ENCODE results near the gene SORCS2.

SORCS2 gene

DNA sequence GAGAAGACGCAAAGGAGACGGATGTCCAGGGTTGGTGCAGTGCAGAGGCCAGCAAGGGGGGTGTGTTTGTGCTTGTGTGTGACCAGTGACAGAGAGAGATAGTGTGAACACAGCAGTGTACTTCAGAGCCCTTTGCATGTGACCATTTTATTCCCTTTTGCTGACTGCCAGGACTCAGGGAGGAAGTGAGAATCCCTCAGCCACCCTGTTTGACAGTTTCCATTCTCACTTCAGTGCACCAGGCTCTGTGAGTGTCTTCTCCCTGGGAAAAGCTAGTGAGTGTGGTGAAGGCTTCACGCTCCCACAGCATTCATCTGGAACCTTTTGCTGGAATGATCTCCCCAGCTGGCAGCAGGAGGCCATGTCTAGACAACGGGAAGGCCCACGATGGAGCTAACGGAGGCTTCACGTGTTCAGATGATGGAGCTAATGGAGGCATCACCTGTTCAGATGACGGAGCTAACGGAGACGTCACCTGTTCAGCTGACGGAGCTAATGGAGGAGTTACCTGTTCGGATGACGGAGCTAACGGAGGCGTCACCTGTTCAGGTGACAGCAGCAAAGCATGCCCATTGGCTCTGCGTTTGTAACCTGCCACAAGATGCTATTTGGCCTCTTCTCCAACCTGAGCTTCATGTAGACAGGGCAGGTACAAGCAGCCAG is 551.9 kb downstream of the SORCS2 start:
- in situ Hi-C loops (cut with MboI; ENCODE audit: low sequenced_read_pairs), result no loop called here

DNA sequence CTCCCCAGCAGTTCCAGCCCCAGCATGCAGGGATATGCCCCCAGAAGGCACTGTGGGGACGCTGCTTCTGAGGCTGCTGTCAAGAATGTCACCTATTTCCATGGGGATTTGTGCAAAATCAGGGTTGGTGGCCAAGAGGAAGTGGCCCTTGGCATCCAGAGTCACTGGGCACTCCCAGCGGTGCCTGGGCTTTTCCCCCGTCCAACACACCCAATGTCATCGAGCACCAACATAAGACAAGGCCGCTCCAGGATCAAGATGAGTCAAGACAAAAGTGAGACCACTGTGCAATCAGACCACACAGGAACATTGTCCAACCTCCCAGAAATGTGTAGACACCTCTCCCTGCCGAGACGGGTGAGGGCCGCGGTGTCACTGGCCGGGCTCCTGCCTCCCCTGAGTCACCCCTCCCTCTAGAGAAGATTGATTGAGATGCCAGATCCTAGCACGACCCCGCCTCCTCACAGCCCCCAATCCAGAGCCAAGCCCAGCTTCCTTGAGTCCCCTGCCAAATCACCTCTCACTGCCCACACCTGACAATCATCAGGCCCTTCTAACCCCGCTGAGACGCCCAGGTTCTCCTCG is 553.1 kb downstream of the SORCS2 start:
- in situ Hi-C loops (cut with MboI; ENCODE audit: low sequenced_read_pairs), result no loop called here

DNA sequence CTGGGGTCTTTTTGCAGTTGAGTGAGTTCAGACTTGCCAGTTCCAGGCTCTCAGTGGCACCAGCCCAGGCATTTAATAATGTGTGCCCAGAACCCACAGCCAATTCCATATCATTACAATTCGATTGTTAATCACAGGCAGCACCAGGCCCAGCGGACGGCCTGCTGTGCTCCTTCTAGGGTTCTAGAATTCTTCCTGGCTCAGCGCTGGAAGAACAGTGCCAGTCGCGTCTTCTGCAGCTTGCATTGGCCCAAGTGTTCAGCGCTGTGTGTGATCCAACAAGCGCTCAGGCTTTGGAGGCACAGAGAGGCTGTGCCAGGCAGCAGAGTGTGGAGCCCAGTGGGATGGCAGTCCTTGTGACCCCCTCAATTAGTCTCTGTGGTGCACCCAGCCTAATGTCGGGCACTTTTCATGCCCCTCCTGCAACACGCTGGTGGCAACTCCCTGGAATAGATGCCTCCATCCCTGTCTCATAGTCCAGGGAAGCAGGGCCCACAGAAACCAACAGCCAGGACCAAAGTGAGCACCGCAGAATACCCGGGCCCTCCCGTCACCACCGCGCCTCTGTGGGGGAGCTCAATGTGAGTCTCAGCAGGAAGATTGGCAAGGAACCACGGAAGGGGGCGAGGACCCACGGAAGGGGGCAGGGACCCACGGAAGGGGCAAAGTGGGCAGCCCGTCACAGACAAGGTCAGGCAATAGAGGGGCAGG is 554.2 kb downstream of the SORCS2 start:
- in situ Hi-C loops (cut with MboI; ENCODE audit: low sequenced_read_pairs), result no loop called here

DNA sequence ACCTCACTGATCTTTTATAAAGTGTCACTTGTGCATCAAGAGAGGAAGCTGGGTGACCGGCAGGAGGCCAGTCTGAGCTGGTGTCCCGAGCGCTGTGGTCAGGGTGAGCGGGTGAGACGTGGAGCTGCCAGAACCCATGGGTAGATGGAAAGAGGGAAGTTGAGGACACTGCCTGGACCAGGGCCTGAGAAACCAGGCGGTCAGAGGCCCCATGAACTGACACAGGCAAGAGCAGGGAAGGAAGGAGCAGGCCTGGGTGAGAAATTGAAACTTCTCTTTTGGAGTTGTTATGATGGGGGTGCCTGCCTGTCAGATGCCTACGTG is 554.7 kb downstream of the SORCS2 start:
- in situ Hi-C loops (cut with MboI; ENCODE audit: low sequenced_read_pairs), result no loop called here

DNA sequence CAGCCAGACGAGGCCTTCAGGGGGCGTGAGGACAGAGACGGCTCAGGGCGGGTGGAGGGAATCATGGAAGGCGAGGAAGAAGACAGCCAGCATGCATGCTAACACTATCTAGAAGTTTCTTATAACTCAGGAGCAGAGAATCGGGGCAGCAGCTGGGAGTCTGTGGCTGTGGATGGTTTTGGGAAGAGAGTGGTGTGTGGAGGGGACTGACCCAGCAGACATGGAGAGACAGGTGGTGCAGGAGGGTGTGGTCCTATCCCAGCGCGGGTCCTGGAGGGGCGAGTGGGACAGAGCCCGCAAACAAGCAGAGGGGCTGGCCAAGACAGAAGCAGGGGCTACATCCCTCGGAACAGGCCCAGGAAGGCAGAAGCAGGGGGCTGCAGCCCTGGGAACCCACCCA is 555.2 kb downstream of the SORCS2 start:
- in situ Hi-C loops (cut with MboI; ENCODE audit: low sequenced_read_pairs), result no loop called here

DNA sequence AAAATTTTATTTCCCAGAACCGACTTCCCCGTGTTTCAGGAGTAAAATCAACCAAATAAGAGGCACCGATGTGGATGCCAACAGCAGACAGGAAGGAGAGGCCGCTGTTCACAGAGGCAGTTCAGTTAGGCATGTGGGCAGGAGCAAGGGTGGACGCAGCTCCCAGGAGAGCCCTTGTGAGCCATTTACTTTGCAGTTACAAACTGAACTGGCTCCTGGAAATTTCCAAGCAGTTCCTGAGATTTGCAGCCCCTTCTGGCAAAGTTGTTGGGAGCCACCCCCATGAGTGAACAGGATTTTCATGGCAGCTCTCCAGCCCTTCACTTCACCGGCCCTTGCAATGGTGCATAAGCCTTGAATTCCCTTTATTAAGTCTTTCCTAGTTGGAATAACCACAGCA is 558.2 kb downstream of the SORCS2 start:
- in situ Hi-C loops (cut with MboI; ENCODE audit: low sequenced_read_pairs), result no loop called here

DNA sequence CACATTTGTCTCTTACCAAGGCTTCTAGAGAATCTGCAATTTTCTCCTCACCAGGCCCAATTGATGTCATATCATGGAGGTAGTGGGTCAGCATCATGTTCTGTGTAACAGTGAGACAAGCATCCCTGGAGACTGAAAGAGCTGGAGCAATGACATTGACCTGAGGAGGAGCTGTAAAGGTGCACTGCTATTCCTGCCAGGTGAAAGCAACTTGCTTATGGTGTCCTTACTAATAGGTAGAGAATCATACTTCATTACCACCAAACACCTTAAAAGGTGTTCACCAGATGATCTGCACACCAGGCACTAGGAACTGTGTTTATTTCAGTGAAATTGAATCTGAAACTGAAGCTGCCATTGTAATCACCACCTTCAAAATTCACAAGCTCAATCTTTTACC is 558.6 kb downstream of the SORCS2 start:
- in situ Hi-C loops (cut with MboI; ENCODE audit: low sequenced_read_pairs), result no loop called here

DNA sequence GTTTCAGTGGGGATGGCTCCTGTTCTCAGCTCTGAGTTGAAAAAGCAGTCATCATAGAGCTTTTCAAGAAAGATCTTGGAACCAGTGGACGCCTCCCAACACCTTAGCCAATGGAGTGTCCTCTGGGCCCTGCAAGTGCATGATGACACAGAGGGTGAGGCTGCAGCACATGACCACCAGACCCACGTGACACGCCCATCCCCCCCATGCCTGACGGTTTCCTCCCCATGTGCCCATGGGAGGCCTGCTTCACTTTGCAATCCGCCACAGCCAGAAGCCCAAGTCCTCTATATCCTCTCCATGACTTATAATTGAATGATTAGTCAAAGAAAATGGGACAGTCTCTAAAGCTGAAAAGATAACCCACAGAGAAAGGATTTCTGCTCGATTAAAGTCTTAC is 560.3 kb downstream of the SORCS2 start:
- in situ Hi-C loops (cut with MboI; ENCODE audit: low sequenced_read_pairs), result no loop called here

DNA sequence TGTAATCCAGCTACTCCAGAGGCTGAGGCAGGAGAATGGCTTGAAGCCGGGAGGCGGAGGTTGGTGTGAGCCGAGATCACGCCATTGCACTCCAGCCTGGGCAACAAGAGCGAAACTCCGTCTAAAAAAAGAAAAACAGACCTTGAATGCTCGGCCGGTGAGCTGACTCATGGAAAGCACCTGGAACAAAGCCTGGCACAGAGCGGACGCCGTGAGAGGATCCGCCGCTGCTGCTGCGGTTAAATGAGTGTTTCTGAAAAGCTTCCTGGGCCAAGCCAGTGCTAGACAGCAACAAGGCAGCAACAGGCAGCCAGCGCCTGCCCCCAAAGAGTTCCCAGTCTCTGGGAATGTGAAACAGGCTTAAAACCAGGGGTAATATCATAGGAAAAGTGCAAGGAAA is 560.9 kb downstream of the SORCS2 start:
- in situ Hi-C loops (cut with MboI; ENCODE audit: low sequenced_read_pairs), result no loop called here

DNA sequence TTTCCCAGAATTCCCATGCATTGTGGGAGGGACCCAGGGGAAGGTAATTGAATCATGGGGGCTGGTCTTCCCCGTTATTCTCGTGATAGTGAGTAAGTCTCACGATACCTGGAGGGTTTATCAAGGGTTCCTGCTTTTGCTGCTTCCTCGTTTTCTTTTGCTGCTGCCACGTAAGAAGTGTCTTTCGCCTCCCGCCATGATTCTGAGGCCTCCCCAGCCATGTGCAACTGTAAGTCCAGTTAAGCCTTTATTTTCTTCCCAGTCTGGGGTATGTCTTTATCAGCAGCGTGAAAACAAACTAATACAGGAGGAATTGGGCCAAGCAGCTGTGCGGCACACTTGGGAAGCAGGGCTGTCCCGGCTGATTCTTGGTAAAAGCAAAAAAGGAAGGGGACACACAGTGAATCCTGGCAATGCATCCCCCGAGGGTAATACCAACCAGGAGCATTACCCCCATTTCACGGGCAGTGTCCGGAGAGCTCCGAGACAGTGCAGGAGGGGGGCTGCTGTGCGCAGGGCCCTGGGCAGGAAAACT is 561.7 kb downstream of the SORCS2 start:
- in situ Hi-C loops (cut with MboI; ENCODE audit: low sequenced_read_pairs), result no loop called here

DNA sequence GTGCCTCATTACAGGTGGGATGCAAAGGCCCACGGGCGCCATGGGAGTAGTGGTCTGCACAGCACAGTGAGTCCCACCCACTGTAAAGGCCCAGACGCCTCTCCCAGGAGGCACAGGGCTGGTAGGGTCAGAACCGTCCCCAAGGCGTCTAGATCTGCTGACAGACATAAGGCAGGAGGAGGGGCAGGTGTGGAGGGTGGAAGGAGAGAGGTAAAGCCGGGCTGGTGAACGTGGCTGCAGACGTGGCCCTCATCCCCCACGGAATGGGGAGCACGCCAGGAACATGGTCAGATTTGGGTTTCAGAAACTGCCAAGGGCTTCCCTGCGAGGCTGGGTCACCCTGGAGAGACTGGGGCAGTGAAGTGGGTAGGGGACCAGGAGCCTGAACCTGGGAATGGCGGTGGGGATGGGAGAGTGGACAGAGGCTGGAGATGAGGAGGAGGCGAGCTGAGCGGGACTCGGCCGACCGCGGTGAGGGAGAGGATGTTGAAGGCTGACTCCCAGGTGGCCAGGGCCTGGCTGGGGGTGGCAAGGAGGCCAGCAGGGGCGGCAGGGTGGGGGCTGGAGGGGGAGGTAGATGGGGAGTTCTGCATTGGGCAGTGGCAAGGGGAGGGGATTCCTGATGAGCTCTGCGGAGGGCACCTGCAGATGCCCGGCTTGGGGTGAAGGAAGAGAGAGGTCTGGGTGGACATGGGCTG is 562.4 kb downstream of the SORCS2 start:
- in situ Hi-C loops (cut with MboI; ENCODE audit: low sequenced_read_pairs), result no loop called here

DNA sequence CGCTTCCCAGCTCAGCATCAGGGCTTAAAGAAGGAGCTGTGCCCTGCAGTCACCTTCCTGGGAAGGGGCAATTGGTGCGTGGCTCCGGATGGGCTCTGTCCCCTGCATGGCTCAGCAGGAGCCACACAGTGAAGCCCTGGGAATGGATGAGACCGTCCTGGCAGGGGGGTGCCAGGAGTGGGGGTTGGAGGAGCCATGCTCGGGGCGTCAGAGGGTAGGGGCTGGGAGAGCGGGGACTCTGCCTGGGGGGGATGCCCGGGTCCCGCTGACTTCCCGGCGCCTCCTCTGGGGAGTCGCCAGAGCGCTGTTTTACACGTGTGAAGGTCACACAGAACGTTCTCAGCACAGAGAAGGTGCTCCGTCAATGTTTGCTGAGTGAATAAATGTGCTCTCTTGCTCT is 563.2 kb downstream of the SORCS2 start:
- in situ Hi-C loops (cut with MboI; ENCODE audit: low sequenced_read_pairs), result no loop called here

DNA sequence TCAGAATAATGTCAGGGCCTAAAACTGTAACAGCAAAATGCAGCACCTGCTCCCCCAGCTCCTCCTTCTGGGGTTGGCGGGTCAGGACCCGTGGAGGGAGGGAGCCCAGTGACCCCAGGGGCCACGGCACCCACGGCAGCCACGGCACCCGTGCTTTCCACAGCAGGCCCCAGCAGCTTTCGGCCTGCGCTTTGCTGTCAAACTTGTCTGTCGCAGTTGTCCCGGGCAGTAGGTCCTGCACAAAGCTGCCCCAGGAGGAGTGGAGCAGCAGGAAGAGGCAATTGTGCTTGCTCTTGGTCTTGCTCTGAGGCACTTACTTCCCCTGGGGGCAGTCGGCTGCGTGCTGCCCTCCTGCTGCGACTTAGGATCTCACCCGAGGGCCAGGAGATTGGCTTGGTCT is 563.7 kb downstream of the SORCS2 start:
- in situ Hi-C loops (cut with MboI; ENCODE audit: low sequenced_read_pairs), result no loop called here

DNA sequence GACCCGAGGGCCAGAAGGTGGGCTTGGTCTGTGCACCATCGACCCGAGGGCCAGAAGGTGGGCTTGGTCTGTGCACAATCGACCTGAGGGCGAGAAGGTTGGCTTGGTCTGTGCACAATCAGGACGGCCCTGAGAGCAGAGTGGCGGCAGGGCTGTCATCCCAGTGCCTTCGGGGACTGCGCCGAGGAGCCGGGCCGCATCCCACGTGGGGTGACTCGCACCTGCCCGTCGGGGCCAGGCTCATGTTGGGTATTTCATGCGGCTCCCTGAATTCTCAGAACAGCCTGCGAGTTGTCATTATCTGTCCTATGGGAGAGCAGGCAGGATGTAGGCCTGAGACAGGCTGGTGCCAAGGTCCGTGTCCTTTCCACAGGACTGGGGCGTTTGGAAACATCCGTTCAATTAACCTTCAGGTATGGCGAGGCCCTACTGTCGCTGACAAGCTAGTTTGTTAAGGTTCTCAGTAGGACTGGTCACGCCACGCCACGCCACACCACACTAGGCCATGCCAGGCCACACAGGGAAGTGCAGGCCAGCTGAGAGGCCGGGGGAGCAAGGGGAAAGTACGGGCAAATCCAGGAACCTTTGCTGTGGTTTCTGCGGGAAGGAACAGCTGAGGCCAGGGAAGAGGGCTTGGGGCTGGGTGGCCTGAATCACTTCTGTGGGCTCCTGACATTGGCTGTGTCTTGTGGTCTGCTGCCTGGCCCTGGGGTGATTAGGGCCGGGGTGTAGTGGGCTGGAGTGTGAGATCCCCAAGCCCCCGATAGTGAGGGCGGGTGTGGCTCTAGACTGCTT is 564.4 kb downstream of the SORCS2 start:
- in situ Hi-C loops (cut with MboI; ENCODE audit: low sequenced_read_pairs), result no loop called here

DNA sequence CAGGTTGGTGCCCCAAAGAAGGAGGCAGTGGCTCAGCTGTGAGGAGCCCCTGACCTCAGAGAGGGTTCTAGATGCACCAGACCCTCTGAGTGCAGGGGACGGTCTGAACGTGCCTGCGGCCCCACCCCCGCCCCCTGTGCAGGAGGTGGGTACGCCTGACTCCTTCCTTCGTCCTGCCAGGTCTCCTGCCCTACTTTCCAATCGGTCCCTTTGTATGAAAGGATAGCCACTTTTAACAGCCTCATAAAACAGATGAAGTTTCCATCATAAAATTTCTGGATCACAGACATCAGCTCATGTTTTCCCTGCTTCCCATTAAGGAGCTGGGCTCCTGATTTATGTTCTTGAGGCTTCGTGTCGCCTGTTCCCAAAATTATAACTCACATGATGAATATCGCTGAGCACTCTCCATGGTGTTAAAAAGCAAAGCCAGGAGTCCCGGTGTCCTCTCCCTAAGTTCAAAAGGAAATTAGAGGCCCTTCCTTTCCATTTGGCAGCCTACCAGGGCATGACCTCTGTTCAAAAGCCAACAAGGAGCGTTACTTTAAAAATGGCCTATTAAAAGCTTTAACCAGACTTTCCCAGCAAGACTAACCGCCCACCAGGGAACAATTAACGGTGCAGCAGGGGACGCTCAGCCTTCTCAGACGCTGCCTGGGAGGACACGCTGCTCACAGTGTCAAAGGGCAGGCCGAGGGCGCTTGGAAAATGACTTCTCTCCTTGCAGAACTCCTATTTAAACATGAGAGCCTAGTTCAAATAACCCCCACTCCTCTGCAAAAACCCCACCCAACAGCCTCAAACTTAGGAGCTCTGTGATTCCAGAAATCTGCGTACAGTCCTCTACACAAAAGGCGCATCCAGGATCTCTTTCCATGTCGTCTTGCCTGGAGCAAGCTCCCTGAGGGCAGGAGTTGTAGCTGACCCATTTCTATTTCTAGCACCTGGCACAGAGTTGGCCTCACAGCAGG is 565.4 kb downstream of the SORCS2 start:
- in situ Hi-C loops (cut with MboI; ENCODE audit: low sequenced_read_pairs), result no loop called here

DNA sequence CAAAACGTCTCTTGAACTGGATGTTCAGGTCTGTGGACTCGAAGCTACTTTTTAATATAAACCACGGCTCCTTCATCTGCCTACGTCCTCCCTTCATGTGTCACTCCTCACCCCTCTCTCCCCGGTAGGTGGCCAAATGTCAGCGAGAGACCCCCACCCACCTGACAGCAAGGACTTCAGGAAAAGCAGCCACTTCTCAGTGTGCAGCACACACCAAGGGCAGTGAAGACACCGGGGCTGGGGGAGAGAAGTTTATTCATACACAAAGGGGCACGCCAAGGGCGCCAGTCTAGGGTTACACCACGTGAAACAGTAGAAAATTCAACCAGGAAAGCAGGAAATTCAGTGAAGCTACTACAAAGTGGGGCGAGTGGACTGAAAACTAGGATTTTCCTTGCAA is 566.1 kb downstream of the SORCS2 start:
- in situ Hi-C loops (cut with MboI; ENCODE audit: low sequenced_read_pairs), result no loop called here

DNA sequence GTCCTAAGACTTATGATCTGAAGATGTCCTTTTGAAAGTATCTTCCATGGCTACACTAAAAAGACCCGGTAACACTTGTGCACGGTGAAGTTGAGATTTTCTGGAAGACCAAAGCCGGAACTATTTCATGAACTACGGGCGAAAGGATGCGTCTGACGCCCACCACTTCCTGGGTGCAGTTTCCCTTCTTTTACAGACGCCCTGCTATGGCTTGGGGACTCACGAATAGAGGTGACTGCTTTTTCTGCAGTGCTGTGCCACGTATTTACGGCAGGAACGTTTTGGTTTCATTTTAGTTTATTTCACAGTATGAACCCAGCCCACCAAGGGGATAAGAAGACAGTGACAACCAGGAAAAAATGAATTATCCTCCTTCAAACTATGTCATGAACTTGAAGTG is 566.9 kb downstream of the SORCS2 start:
- in situ Hi-C loops (cut with MboI; ENCODE audit: low sequenced_read_pairs), result no loop called here

DNA sequence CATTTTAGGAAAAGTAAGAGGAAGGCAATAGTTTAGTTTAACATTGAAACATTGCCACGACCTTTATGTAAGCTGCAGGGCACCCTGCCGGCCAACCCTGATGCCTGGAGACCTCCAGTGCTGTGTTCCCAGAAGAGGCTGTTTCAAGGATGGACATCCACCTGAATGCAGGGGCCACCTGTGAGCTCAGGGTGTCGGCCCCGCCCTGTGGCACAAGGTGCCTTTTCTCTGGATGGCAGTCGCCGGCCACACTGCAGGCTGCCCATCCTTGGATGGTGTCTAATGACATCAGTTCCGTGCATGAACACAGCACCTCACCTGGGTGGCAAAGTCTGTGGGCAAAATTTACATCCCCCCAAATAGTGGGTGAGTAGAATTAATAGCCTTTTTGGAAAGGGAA is 567.3 kb downstream of the SORCS2 start:
- in situ Hi-C loops (cut with MboI; ENCODE audit: low sequenced_read_pairs), result no loop called here

DNA sequence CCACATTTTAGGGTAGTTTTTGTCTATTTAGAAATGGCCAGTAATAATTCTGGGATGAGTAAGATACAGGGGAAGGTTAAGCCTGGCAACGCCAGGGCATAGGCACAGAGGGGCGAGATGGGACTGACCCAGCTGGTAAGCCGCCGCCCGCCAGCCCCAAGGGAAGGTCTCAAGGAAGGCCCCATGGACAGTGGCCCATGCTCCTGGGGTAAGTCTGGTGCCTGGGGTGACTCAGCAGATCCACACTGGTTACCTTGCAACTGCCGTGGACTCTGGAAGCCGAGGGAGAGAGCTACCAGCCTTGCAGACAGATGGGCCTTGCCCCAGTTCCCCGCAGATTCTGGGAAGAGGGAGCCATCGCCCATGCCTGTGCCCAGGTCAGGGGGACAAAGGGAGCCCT is 567.9 kb downstream of the SORCS2 start:
- in situ Hi-C loops (cut with MboI; ENCODE audit: low sequenced_read_pairs), result no loop called here

DNA sequence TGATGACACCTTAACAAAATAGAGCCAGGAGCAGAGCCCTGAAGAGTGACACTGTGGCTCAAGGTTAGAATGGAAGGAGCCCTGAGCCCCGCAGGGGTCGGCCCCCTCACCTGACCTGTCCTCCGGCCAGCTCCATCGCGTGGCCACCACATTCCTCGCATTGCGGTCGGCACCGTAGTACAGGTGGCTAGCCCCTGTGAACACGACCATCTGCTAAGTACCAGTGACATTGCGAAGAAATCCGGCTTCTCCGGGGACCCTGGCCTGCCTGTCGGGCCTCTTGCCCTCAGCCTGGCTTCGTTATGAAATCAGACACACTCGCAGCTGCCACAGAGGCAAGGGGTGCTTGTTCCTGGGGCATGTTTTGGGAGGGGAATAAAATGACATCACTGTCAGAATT is 568.4 kb downstream of the SORCS2 start:
- in situ Hi-C loops (cut with MboI; ENCODE audit: low sequenced_read_pairs), result no loop called here
